ENCODE results near the gene OR5A2. TPM values are rescaled to one million over a fixed set of nuclear protein-coding genes. Genes with fewer than 3 reads are reported as not detected.

OR5A2 gene
- total RNA-seq (2013; cell fraction: nucleolus; rRNA removed): not detected in 2 replicates
- not detected in 2 replicates for total RNA-seq (2014; rRNA removed)
- not detected in 2 replicates for total RNA-seq (2014; rRNA removed; fragmentation: Illumina TruSeq; extraction: Trizol)
- not detected in 2 replicates for total RNA-seq (2021)
- not detected for polyA plus RNA-seq (2011; ENCODE audit: low read depth)
- polyA plus RNA-seq (2011; rRNA removed): not detected in 2 replicates
- not detected in 2 replicates for polyA plus RNA-seq (2011; cell fraction: cytosol; rRNA removed)
- not detected in 2 replicates for polyA plus RNA-seq (2011; cell fraction: nucleus; rRNA removed)
- polyA plus RNA-seq (2012): not detected in 2 replicates
- polyA plus RNA-seq (2014; fragmentation: Illumina TruSeq; extraction: Trizol): not detected in 2 replicates
- not detected for polyA plus RNA-seq (2014; fragmentation: Nextera tagmentation; extraction: Ambion mirVana)
- not detected in 2 replicates for polyA plus RNA-seq (2014; rRNA removed)
- not detected for polyA plus RNA-seq (2016; fragmentation: Nextera tagmentation; extraction: Ambion mirVana)
- not detected in 2 replicates for polyA minus RNA-seq (2011; rRNA and poly(A)+ RNA removed)
- polyA minus RNA-seq (2011; cell fraction: cytosol; rRNA and poly(A)+ RNA removed): not detected in 2 replicates
- polyA minus RNA-seq (2011; cell fraction: nucleus; rRNA and poly(A)+ RNA removed): not detected in 2 replicates
- Bru-seq, nascent RNA: not detected
- not detected for BruChase-seq, experiment 1, labeled RNA remaining after a 6-hour chase
- BruChase-seq, experiment 2, labeled RNA remaining after a 2-hour chase: not detected
- long read RNA-seq, experiment 1: 0 reads
- long read RNA-seq, experiment 2: 0 reads

- CTCF ChIA-PET: interaction anchor here (1.8 kb wide), 1 partner anchor 255 kb away, joined by 7 read pairs; the partner anchor contains the start of gene DTX4
Observed at GRCh38 chr11:59426361-59427067, at the start of gene OR5A2. TSS of gene OR5A2 (minus strand) at chr11:59426413. CDS start at chr11:59422953, 3,460 bp downstream.

GRCh38 chr11:59475176-59475575, 49.0 kb upstream of the OR5A2 start:
- H3K27me3 ChIP-seq (replicated peaks in 1 of 2; ENCODE audit: control insufficient read depth in 2 of 2, insufficient read depth in 2 of 2, low read length in 1 of 2): no peaks in the 10 kb centered on the region
- H3K4me1 ChIP-seq (ENCODE audit: control insufficient read depth, insufficient read depth, low read length): no peaks in the 10 kb centered on the region; the same call in 1 of the 2 replicates
- ChIA-PET RAD21 (ENCODE audit: unreplicated experiment) (no interaction called here), SMC1A (ENCODE audit: uncharacterized antibody, unreplicated experiment) (no interaction called here), CTCF (no interaction called here), POLR2A (interaction anchor here (0.6 kb wide), 1 partner anchor 152 kb away, joined by 4 read pairs; no protein-coding TSS in a partner anchor)
- FAIRE-seq (no peak), DNase-seq (ENCODE audit: low read depth, low spot score) (no peak), ATAC-seq (no peak)
- no peak overlapping the region for H3K4me2 ChIP-seq (ENCODE audit: control insufficient read depth, insufficient read depth)
- no peak overlapping the region for H3K27ac ChIP-seq (ENCODE audit: control insufficient read depth, insufficient read depth)
- H2AFZ ChIP-seq (ENCODE audit: control insufficient read depth, low read depth, low read length): no peak overlapping the region
- no peaks in the 10 kb centered on the region for H3K36me3 ChIP-seq (ENCODE audit: control insufficient read depth in 2 of 2, insufficient read depth in 2 of 2, low read length in 1 of 2)
- H3K9me3 ChIP-seq (replicated peaks; ENCODE audit: control insufficient read depth, insufficient read depth, low read length): no peaks in the 10 kb centered on the region
- H4K20me1 ChIP-seq (ENCODE audit: control insufficient read depth, insufficient read depth): no peaks in the 10 kb centered on the region
- no peaks in the 10 kb centered on the region for H3K79me2 ChIP-seq (ENCODE audit: control insufficient read depth, insufficient read depth, low read length)
- no peak overlapping the region for H3K9ac ChIP-seq (ENCODE audit: control insufficient read depth, insufficient read depth, low read length)
- intact Hi-C loops (cut with micrococcal nuclease; ENCODE audit: unreplicated experiment): no loop called here
- no peak overlapping the region for H3K4me3 ChIP-seq
- BruUV-seq (replicated peaks): no TSS peak
- WGBS (ENCODE audit: insufficient coverage, insufficient replicate concordance, low lambda C conversion rate, missing lambda C conversion rate): 46% methylated on average over 9 of the region's 9 CpGs
- in situ Hi-C loops (cut with MboI): no loop called here
- no peak for TF ChIP-seq RUNX3 (IDR thresholded peaks at IDR 0.05; ENCODE audit: low read length)
- TF ChIP-seq RAD21 (IDR thresholded peaks at IDR 0.05; ENCODE audit: insufficient read depth, low read depth, low read length): no peak
- no peak for TF ChIP-seq REST (IDR thresholded peaks at IDR 0.05; ENCODE audit: low read depth, low read length)
- no peak for TF ChIP-seq SMAD5 (IDR thresholded peaks at IDR 0.05; ENCODE audit: low read depth)
- TF ChIP-seq PAX5 (IDR thresholded peaks at IDR 0.05; ENCODE audit: borderline replicate concordance, low read depth, low read length): no peak
- no peak for TF ChIP-seq ZBED1 (IDR thresholded peaks at IDR 0.05; ENCODE audit: borderline replicate concordance)
- TF ChIP-seq CBX3 (IDR thresholded peaks at IDR 0.05; ENCODE audit: borderline replicate concordance, low read depth): no peak
- no peak for TF ChIP-seq MEF2A (IDR thresholded peaks at IDR 0.05; ENCODE audit: insufficient read depth, low read depth, low read length)

More at GRCh38 chr11:59426361-59427067, at the start of gene OR5A2:
- in situ Hi-C loops (cut with MboI): loop anchor here (5.0 kb wide), 1 partner anchor 259 kb away; no protein-coding TSS in a partner anchor
- RAD21 ChIA-PET (ENCODE audit: unreplicated experiment): no interaction called here
- Histone ChIP-seq H2AFZ (ENCODE audit: control insufficient read depth, low read depth, low read length) (no peak within 1 kb of the TSS), H3K27me3 (replicated peaks in 1 of 2; ENCODE audit: control insufficient read depth in 2 of 2, insufficient read depth in 2 of 2, low read length in 1 of 2) (peaks cover 0 to 3% of the 10 kb centered on the region in 2 experiments; a peak in 1 of 4 replicates), H4K20me1 (ENCODE audit: control insufficient read depth, insufficient read depth) (no peaks in the 10 kb centered on the region), H3K4me2 (ENCODE audit: control insufficient read depth, insufficient read depth) (no peak within 1 kb of the TSS), H3K9ac (ENCODE audit: control insufficient read depth, insufficient read depth, low read length) (no peak within 1 kb of the TSS), H3K27ac (ENCODE audit: control insufficient read depth, insufficient read depth) (no peak within 1 kb of the TSS), H3K4me3 (no peak within 1 kb of the TSS), H3K79me2 (ENCODE audit: control insufficient read depth, insufficient read depth, low read length) (no peaks in the 10 kb centered on the region), H3K36me3 (ENCODE audit: control insufficient read depth in 2 of 2, insufficient read depth in 2 of 2, low read length in 1 of 2) (no peaks in the 10 kb centered on the region), H3K9me3 (replicated peaks; ENCODE audit: control insufficient read depth, insufficient read depth, low read length) (no peaks in the 10 kb centered on the region), H3K4me1 (ENCODE audit: control insufficient read depth, insufficient read depth, low read length) (no peaks in the 10 kb centered on the region)
- DNase-seq (ENCODE audit: low read depth, low spot score) (no peak), ATAC-seq (no peak), FAIRE-seq (no peak)
- POLR2A ChIA-PET: no interaction called here
- SMC1A ChIA-PET (ENCODE audit: uncharacterized antibody, unreplicated experiment): interaction anchor here (0.6 to 1.4 kb wide), 3 partner anchors 52 to 255 kb away, joined by 3 to 5 read pairs (median 3); partner anchors contain the start of gene DTX4
- TF ChIP-seq CHD1 (IDR thresholded peaks at IDR 0.05; ENCODE audit: low read depth, low read length): no peak
- TF ChIP-seq ZNF207 (IDR thresholded peaks at IDR 0.05; ENCODE audit: borderline replicate concordance): no peak
- no peak for TF ChIP-seq ZZZ3 (IDR thresholded peaks at IDR 0.05; ENCODE audit: control insufficient read depth, insufficient read length, low read depth)
- WGBS (ENCODE audit: insufficient coverage, insufficient replicate concordance, low lambda C conversion rate, missing lambda C conversion rate): 75% methylated on average over 5 of the region's 5 CpGs
- no TSS peak for BruUV-seq (replicated peaks)
- intact Hi-C loops (cut with micrococcal nuclease; ENCODE audit: unreplicated experiment): no loop called here

Data from GM12878 (cell line).